OCI-LY1 (cell line): ENCODE data around the gene PRSS50.
A peak's percentile ranks its signal among the peaks of the same experiment; 100 is the strongest.

Experiments
- H2AFZ ChIP-seq: fragments of 200-600 bp; sonication (generic), shearing (Covaris generic); 2 replicates; pipeline ENCODE4 v1.6.0; 2014; ENCODE audit warnings: antibody characterized with exemption, mild to moderate bottlenecking, low read length
- H3F3A ChIP-seq: fragments of 200-600 bp; sonication (generic), shearing (Covaris generic); 2 replicates; pipeline ENCODE4 v1.6.0; 2014; ENCODE audit warnings: mild to moderate bottlenecking, antibody characterized with exemption, low read length, moderate library complexity; ENCODE audit not compliant: insufficient read depth
- H3K27ac ChIP-seq: fragments of 200-600 bp; sonication (generic); 2 replicates; pipeline ENCODE4 v1.5.1; 2014; ENCODE audit warnings: low read length, mixed run types, mild to moderate bottlenecking, low read depth; ENCODE audit not compliant: poor library complexity, severe bottlenecking
- H3K27me3 ChIP-seq: fragments of 200-600 bp; sonication (generic); 2 replicates; pipeline ENCODE4 v1.6.0; 2014; ENCODE audit warnings: antibody characterized with exemption, mild to moderate bottlenecking, low read length, moderate library complexity; ENCODE audit not compliant: insufficient read depth
- H3K36me3 ChIP-seq: fragments of 200-600 bp; sonication (generic); 2 replicates; pipeline ENCODE4 v1.6.1; 2014; ENCODE audit warnings: mild to moderate bottlenecking, antibody characterized with exemption, low read length, moderate library complexity, mixed read lengths; ENCODE audit not compliant: insufficient read depth
- H3K4me1 ChIP-seq: fragments of 200-600 bp; sonication (generic); 2 replicates; pipeline ENCODE4 v1.5.1; 2014; ENCODE audit warnings: mild to moderate bottlenecking, low read length, moderate library complexity; ENCODE audit not compliant: insufficient read depth, severe bottlenecking
- H3K4me2 ChIP-seq: fragments of 200-600 bp; sonication (generic), shearing (Covaris generic); 2 replicates; pipeline ENCODE4 v1.6.1; 2014; ENCODE audit warnings: low read length
- H3K4me3 ChIP-seq: fragments of 200-600 bp; sonication (generic); 2 replicates; pipeline ENCODE4 v1.5.1; 2014; ENCODE audit warnings: low read length, low read depth, mild to moderate bottlenecking, mixed read lengths; ENCODE audit not compliant: poor library complexity, severe bottlenecking
- H3K79me2 ChIP-seq: fragments of 200-600 bp; shearing (Covaris generic); 2 replicates; pipeline ENCODE4 v1.6.1; 2016; ENCODE audit warnings: mixed run types, low read length, mixed read lengths; ENCODE audit not compliant: insufficient read depth
- H3K9ac ChIP-seq: fragments of 200-600 bp; sonication (generic), shearing (Covaris generic); 2 replicates; pipeline ENCODE4 v1.6.1; 2014; ENCODE audit warnings: mild to moderate bottlenecking, low read length, mixed read lengths
- H3K9me2 ChIP-seq: fragments of 200-600 bp; sonication (generic), shearing (Covaris generic); 2 replicates; pipeline ENCODE4 v1.6.1; 2014; ENCODE audit warnings: low read depth, mild to moderate bottlenecking, low read length, mixed read lengths
- H3K9me3 ChIP-seq: fragments of 200-600 bp; shearing (Covaris generic); 2 replicates; pipeline ENCODE4 v1.6.1; 2014; ENCODE audit warnings: low read length, mixed read lengths
- H4K20me1 ChIP-seq: fragments of 200-600 bp; sonication (generic), shearing (Covaris generic); 2 replicates; pipeline ENCODE4 v1.6.0; 2016; ENCODE audit warnings: mild to moderate bottlenecking, low read length; ENCODE audit not compliant: insufficient read depth
- CTCF ChIP-seq: fragments of 200-600 bp; sonication (generic), shearing (Covaris generic); IDR thresholded peaks from 2 replicates; pipeline ENCODE4 v1.5.1; 2017; ENCODE audit warnings: mild to moderate bottlenecking, antibody characterized with exemption, low read length, moderate library complexity, mixed read lengths
- EZH2 ChIP-seq: fragments of 200-600 bp; sonication (generic), shearing (Covaris generic); IDR thresholded peaks from 2 replicates; pipeline ENCODE4 v1.8.0; 2017; ENCODE audit warnings: borderline replicate concordance, mixed run types, mild to moderate bottlenecking, antibody characterized with exemption, low read length, moderate library complexity, mixed read lengths

The PRSS50 gene

DNA sequence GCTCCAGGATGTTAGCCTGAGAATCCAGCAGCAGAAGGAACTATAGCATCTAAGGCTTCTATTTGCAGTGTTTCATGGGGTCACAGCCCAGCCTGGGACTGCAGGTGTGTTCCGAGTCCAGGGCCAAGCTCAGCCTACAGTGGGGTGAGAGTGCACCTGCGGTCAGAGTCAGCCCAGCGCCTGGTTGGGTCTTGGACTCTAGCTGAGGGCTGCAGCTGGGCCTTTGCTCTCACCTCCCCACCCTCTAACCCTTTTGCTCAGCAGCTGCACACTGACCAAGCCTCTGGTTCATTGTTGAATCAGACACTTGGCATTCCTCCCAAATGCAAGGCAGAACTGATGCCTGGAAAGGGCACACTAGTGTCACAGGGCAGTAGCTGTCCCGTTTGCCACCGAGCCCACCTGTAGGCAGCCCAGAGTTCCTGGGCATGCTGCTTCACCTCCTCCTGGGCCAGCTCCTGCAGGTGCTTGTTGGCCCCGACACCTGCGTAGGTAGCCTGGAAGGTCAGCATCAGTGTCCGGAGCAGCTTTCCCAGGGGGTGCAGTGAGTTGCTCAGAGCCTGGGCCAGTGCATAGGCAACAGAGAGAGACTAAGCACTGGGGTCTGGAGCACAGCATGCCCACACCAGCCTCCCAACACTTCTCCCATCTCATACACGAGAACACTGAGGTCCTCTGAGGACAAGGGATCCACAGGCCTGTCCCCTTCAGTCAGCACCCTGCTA is 41.7 kb downstream of the PRSS50 start:
- Histone ChIP-seq H3K27ac (no peak overlapping the region), H3K79me2 (no peaks in the 10 kb centered on the region), H2AFZ (no peak overlapping the region), H4K20me1 (no peaks in the 10 kb centered on the region), H3K9ac (no peak overlapping the region), H3K4me1 (no peaks in the 10 kb centered on the region), H3K9me3 (no peaks in the 10 kb centered on the region), H3K4me2 (no peak overlapping the region), H3K9me2 (no peaks in the 10 kb centered on the region), H3K27me3 (0 out of 2 replicates have a peak, but pooled peaks cover 5% of the 10 kb centered on the region), H3K4me3 (no peak overlapping the region), H3K36me3 (no peaks in the 10 kb centered on the region), H3F3A (no peaks in the 10 kb centered on the region)
- no peak for TF ChIP-seq CTCF
- TF ChIP-seq EZH2, result no peak

DNA sequence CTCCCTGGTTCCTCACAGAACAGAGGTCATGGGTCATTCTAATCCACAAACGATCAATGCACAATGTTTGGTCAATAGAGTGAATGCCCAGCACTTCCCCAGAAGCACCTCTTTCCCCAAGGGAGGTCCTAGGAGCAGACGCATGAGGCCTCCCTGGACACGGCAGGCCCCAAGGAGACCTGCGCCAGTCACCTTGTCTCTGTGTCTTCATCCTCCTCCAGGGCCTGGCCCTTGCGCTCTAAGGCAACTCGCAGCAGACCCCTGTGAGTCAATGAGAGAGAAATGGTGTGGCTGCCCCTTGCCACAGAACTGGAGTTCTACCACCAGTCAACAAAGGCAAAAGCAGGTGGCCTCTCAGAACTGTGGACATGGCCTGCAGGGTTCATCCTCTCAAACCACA is 42.2 kb downstream of the PRSS50 start:
- Histone ChIP-seq H2AFZ (no peak overlapping the region), H3K36me3 (no peaks in the 10 kb centered on the region), H3K9ac (no peak overlapping the region), H3K4me3 (no peak overlapping the region), H3K4me2 (no peak overlapping the region), H3F3A (no peaks in the 10 kb centered on the region), H3K4me1 (no peaks in the 10 kb centered on the region), H4K20me1 (no peaks in the 10 kb centered on the region), H3K79me2 (no peaks in the 10 kb centered on the region), H3K9me3 (no peaks in the 10 kb centered on the region), H3K27ac (no peak overlapping the region), H3K9me2 (no peaks in the 10 kb centered on the region), H3K27me3 (0 out of 2 replicates have a peak, but pooled peaks cover 5% of the 10 kb centered on the region)
- TF ChIP-seq EZH2 (no peak), CTCF (no peak)

GRCh38 chr3:46674031-46674845 is 43.4 kb downstream of the PRSS50 start:
- Histone ChIP-seq H3K9me2 (no peaks in the 10 kb centered on the region), H3K9ac (no peak overlapping the region), H3K4me1 (no peaks in the 10 kb centered on the region), H3K27ac (no peak overlapping the region), H3F3A (no peaks in the 10 kb centered on the region), H3K4me2 (no peak overlapping the region), H2AFZ (no peak overlapping the region), H3K4me3 (no peak overlapping the region), H3K27me3 (0 out of 2 replicates have a peak, but pooled peaks cover 5% of the 10 kb centered on the region), H3K36me3 (no peaks in the 10 kb centered on the region), H3K9me3 (no peaks in the 10 kb centered on the region), H3K79me2 (no peaks in the 10 kb centered on the region), H4K20me1 (no peaks in the 10 kb centered on the region)
- TF ChIP-seq EZH2 (no peak), CTCF (peak; percentile 36; the same call in 1 of the 2 replicates)
